Activated gamma-delta T cell treated with anti-CD3 and anti-CD28 coated beads, Interleukin-2, amount 50 U/mL, for 16 hours (primary cell): ENCODE results near the gene OR5H14.
"Not testable (repeated sequence)": the region's sequence is repeated elsewhere in the genome, so short reads cannot be mapped to it uniquely, and the experiment has no call there.

Source experiments
- DNase-seq: peaks from one replicate; pipeline ENCODE4 v3.0.0-alpha.2; 2020; ENCODE audit warnings: low read depth

OR5H14 gene

GRCh38 chr3:98147179-98147578 is at the start of gene OR5H14:
Gene OR5H14 (plus strand): TSS chr3:98147479. CDS start chr3:98149386, 1,907 bp downstream.
- DNase-seq, result no peak

GRCh38 chr3:98099848-98100247 is 47.4 kb upstream of the OR5H14 start:
- no peak for DNase-seq

DNA sequence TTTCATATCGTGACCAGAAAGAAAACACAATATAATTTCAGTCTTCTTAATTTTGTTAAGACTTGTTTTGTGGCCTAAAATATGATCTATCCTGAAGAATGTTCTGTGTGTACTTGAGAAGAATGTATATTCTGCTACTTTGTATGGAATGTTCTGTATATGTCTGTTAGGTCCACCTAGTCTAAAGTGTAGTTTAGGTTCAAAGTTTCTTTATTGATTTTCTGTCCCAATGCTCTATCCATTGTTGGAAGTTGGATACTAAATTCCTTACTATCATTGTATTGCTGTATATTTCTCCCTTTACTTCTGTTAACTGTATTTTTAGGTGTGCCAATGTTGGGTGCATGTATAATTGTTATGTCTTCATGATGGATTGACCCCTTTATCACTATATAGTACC is 39.1 kb upstream of the OR5H14 start:
- no peak for DNase-seq

DNA sequence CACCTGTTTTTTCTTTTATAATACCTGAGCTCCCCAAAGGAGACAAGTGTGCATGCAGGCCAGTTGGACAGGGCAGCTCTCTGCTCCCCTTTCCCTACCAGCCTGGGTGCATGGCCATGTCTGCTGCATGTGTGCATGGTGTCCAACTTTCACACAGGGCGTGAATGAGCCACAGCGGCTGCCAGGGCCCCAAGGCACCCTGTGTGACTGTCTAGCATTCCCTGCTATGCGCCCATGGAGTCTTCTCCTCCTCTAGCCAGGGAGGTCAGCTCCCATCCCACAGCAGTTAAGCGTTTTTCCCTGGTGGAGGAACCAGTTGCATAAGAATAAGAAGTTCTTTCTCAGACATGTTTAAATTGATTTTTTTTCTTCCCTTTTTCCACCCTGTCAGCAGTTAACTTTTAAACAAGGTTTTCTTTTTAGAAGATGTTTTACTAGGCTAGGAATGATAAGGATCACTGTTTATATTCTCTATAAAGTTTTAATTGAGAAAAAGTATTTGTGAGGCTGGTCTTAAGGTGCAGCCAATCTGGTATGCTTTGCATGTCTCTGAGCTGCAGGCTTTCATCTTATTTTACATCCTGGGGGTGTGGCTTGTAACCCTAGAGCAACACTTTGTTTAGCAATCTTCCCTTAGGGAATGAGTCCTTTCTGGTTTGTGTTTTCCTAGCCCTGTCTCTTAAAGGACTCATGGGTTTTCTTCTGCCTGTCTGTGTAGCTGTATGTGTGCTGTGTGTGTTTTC is 37.3 kb upstream of the OR5H14 start:
- no peak for DNase-seq

DNA sequence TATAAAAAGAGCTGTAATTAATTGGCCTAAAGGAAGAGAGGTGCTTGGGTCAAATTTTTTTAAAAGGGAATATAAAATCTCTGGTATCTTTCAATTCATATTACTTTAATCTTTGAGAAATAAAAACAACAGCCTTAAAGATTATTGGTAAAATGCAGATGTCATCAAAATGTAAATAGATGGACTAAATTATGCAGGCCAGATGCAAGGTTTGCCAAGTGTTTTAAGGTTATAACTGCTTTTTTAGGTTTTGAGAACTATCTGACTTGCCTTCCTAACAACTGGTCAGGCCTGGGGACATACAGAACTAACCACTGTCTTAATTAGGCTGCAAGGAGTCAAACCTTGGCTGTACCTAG is 36.8 kb upstream of the OR5H14 start:
- DNase-seq, result no peak

GRCh38 chr3:98114264-98114663 is 33.0 kb upstream of the OR5H14 start:
- DNase-seq, result no peak

- DNase-seq, result no peak
Observed at GRCh38 chr3:98115717-98116116, 31.6 kb upstream of the OR5H14 start.

- no peak for DNase-seq
Observed at GRCh38 chr3:98130421-98130820, 16.9 kb upstream of the OR5H14 start, which contains the start of gene OR5H1. Gene OR5H1 (plus strand): TSS chr3:98130721. CDS start chr3:98132698, 1,977 bp downstream.

GRCh38 chr3:98136631-98137030 is 10.6 kb upstream of the OR5H14 start:
- DNase-seq, result no peak

GRCh38 chr3:98137826-98138557 is 9.3 kb upstream of the OR5H14 start:
- DNase-seq, result not testable (repeated sequence)

- no peak for DNase-seq
Observed at GRCh38 chr3:98140531-98140930, 6.7 kb upstream of the OR5H14 start.

GRCh38 chr3:98148751-98149150 is 1.5 kb downstream of the OR5H14 start:
- DNase-seq, result no peak

DNA sequence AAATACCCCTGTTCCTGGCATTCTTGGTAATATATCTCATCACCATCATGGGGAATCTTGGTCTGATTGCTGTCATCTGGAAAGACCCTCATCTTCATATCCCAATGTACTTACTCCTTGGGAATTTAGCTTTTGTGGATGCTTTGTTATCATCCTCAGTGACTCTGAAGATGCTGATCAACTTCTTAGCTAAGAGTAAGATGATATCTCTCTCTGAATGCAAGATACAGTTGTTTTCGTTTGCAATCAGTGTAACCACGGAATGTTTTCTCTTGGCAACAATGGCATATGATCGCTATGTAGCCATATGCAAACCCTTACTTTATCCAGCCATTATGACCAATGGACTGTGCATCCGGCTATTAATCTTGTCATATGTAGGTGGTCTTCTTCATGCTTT is 2.2 kb downstream of the OR5H14 start:
- not testable (repeated sequence) for DNase-seq

DNA sequence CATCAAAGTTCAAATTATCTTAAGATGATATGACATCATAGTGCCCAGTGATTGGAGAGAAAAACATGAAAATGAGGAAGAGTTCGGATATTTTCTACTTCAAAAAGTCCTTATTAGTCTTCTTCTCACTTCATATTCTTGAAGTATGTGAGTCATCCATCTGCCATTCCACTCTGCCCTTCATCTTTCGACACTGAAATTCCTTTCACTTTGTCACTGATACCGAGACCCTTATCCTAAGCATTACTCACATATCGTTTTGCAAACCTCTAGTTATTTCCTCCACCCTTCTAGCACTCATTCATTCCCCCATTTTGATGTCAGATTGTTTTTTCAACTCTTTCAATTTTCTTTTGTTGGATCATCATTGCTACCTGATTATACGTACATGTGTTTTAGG is 4.0 kb downstream of the OR5H14 start:
- no peak for DNase-seq

- DNase-seq, result no peak
Observed at GRCh38 chr3:98166396-98166795, 19.1 kb downstream of the OR5H14 start, which contains the start of gene OR5H15. Gene OR5H15 (plus strand): TSS chr3:98166696. CDS start chr3:98168700, 2,004 bp downstream.

DNA sequence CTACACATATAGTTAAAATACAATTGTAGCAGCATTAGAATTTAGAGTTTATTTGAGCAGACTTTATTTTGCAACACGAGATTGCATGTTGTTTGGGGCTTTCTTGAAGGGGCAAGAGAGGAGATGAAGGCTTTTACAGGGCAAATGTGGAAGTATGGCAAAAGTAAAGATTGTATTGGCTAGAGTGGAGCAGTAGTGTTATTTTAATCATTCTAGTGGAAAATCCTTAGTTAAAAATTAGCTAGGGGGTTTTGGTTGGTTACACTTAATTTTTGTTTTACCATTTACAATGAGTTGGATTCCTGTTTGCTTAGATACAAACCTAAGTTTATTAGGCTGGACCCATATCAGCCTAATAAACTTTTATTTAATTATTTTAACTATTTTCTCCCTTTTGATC is 23.8 kb downstream of the OR5H14 start:
- no peak for DNase-seq

GRCh38 chr3:98172621-98173020 is 25.3 kb downstream of the OR5H14 start:
- no peak for DNase-seq

DNA sequence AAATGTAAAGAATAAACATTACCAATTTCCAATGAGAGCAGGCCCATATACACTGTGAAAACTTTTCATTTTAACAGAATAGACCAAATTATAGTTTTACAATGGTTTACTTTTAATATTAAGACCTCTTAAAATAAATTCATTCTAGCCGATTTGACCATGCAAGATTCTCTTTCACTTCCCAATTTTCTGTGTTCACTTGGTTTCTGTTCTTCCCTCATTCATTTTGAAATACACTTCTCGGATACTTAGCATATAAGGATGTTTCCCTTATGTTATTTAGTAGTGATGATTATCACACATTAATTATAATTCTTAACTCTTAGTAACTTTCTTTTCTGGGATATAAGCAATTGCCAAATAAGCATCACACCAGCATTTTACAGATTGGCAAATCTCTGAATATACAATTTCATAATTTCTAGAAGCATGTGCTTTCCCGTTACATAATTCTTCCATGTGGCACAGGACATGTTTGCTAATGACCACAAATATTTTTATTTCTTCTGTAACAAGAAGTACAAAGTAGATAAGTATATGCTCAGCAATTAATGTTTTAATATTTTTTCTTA is 33.1 kb downstream of the OR5H14 start:
- DNase-seq, result no peak

DNA sequence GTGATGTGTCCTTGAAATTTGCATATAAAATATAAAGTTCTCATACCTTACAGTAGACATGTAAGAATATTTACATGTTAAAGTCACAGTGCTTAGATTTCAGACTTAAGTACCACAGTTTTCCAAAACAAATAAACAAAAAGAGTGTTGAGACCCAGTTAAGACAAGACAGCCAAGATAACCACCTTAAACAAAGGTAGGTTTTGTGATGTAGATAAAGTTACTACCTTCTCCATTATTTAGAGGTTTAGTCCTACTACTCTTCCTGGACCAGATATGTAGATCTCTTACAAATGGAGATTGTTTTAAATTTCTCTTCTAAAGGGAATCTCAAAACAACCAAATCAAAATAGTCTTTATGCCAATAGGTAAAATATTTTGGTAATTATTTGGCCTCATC is 34.9 kb downstream of the OR5H14 start:
- DNase-seq, result no peak

GRCh38 chr3:98185180-98185579 is 37.9 kb downstream of the OR5H14 start:
- DNase-seq, result no peak

DNA sequence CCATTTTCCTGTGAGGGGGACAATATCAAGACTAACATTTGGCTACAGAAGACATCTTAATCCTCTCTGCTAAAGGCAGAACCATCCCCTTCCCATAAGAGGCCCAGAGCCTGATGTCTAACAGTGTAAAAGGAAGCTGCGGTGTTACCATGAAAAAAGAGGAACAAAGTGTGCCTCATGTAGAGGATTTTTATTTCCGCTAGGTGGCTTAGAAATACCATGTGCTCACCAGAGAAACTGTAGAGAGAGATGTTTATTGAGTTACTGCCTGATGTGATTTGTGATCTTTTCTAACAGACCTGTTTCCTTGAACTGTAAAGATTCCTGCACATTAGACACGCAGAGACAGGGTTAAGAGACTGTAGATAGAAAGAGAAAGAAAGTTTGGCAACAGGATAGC is 41.3 kb downstream of the OR5H14 start:
- no peak for DNase-seq

DNA sequence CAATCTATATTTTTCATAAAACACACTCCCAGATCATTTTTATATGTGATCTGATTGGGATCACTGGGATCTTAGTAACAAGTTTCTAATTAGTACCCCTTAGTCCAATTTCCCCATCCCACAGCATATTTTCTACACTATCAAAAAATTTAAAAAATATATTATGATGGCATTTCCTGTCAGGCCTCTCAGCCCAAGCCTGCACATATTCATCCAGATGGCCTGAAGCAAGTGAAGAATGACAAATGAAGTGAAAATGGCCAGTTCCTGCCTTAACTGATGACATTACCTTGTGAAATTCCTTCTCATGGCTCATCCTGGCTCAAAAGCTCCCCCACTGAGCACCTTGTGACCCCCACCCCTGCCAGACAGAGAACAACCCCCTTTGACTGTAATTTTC is 43.6 kb downstream of the OR5H14 start:
- not testable (repeated sequence) for DNase-seq

DNA sequence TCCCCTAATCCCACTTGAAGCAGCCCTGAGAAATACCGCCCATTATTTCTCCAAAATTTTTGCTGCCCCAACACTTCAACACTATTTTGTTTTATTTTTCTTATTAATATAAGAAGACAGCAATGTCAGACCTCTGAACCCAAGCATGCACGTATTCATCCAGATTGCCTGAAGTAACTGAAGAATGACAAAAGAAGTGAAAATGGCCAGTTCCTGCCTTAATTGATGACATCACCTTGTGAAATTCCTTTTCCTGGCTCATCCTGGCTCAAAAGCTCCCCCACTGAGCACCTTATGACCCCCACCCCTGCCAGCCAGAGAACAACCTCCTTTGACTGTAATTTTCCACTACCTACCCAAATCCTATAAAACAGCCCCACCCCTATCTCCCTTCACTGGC is 49.0 kb downstream of the OR5H14 start:
- not testable (repeated sequence) for DNase-seq
